ENCODE measurements around the gene SPANXN4. TPM values are rescaled to one million over a fixed set of nuclear protein-coding genes. Genes with fewer than 3 reads are reported as not detected.

Gene SPANXN4
- total RNA-seq, 1 experiment from 2014 or later = not detected

DNA sequence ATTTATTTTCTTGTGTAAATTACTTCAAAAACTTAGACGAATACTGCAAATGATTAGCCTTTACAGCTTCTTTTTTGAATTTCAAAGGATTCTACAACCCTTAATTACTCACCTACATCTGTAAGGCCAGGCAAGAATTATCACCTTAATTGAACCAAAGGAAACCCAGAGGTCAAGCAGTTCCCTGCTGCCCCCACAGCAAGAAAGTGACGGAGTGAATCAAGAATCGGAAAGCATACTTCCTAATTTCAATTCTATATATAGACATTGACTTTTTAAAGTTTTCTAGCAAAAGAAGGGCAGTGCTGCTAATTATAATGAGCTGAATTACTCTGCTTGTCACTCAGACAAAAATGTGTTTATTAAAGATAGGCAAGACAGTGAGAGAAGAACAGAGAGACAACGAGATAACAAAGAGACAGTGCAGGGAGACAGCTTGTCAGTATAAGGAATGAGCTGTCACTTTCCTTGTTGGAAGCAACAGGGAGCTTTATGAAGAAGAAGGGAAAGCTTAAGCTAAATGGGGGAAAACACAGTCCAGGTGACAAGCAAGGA is 47.5 kb upstream of the SPANXN4 start:
- H2BK12ac ChIP-seq (ENCODE audit: insufficient read length, low read depth, low read length) = no peak overlapping the region
- H3K27ac Mint-ChIP-seq = no peak overlapping the region
- no peaks in the 10 kb centered on the region for H3K27me3 ChIP-seq (ENCODE audit: insufficient read depth, low read length)
- H3K9me3 ChIP-seq (ENCODE audit: control insufficient read depth, low read depth, low read length) = no peaks in the 10 kb centered on the region
- no peak overlapping the region for H3K4me2 ChIP-seq (ENCODE audit: insufficient read depth, insufficient read length, low read length)
- H3K79me1 ChIP-seq (ENCODE audit: insufficient read depth, low read depth, low read length, poor library complexity, severe bottlenecking) = no peaks in the 10 kb centered on the region
- H3K56ac ChIP-seq (ENCODE audit: insufficient read length, low read depth, low read length) = no peak overlapping the region
- no peak overlapping the region for H3T11ph ChIP-seq (ENCODE audit: low read length)
- no peak overlapping the region for H2BK5ac ChIP-seq (ENCODE audit: insufficient read length, low read length)
- no peak overlapping the region for H3K4me3 Mint-ChIP-seq
- no peak overlapping the region for H4K91ac ChIP-seq (ENCODE audit: insufficient read length, low read depth, low read length)
- no peaks in the 10 kb centered on the region for H3K79me2 ChIP-seq (ENCODE audit: insufficient read depth, low read length)
- H3K4ac ChIP-seq (ENCODE audit: low read depth, low read length) = no peak overlapping the region
- H2BK20ac ChIP-seq (ENCODE audit: low read depth, low read length, poor library complexity, severe bottlenecking) = no peak overlapping the region
- no peak overlapping the region for H2BK120ac ChIP-seq (ENCODE audit: low read depth, low read length, poor library complexity, severe bottlenecking)
- no peak overlapping the region for H3K14ac ChIP-seq (ENCODE audit: insufficient read depth, low read length)
- H3K4me1 ChIP-seq (ENCODE audit: insufficient read depth, low read length) = no peaks in the 10 kb centered on the region
- no peaks in the 10 kb centered on the region for H3K4me1 Mint-ChIP-seq
- WGBS (ENCODE audit: extremely low coverage, insufficient read length, low lambda C conversion rate) = no CpG with 5 or more reads among the region's 4 CpGs
- H3K18ac ChIP-seq (ENCODE audit: insufficient read length, low read depth, low read length) = no peak overlapping the region
- TF ChIP-seq, protein P1, sequence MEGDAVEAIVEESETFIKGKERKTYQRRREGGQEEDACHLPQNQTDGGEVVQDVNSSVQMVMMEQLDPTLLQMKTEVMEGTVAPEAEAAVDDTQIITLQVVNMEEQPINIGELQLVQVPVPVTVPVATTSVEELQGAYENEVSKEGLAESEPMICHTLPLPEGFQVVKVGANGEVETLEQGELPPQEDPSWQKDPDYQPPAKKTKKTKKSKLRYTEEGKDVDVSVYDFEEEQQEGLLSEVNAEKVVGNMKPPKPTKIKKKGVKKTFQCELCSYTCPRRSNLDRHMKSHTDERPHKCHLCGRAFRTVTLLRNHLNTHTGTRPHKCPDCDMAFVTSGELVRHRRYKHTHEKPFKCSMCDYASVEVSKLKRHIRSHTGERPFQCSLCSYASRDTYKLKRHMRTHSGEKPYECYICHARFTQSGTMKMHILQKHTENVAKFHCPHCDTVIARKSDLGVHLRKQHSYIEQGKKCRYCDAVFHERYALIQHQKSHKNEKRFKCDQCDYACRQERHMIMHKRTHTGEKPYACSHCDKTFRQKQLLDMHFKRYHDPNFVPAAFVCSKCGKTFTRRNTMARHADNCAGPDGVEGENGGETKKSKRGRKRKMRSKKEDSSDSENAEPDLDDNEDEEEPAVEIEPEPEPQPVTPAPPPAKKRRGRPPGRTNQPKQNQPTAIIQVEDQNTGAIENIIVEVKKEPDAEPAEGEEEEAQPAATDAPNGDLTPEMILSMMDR (conservative IDR thresholded peaks at IDR 0.05) = no peak
- no peak overlapping the region for H3K9ac ChIP-seq (ENCODE audit: extremely low read depth, insufficient read length, low read length)
- no peak overlapping the region for H3K23ac ChIP-seq (ENCODE audit: insufficient read length, low read depth, low read length)
- no peaks in the 10 kb centered on the region for H3K23me2 ChIP-seq (ENCODE audit: insufficient read length, low read depth, low read length, poor library complexity, severe bottlenecking)
- H3K9me3 Mint-ChIP-seq = peaks cover 72 to 73% of the 10 kb centered on the region in 2 experiments
- H2BK15ac ChIP-seq (ENCODE audit: low read depth, low read length) = no peak overlapping the region
- no peak overlapping the region for H2AK5ac ChIP-seq (ENCODE audit: insufficient read length, low read length)
- H3K36me3 Mint-ChIP-seq (ENCODE audit: insufficient read depth in 1 of 3, low read depth in 3 of 3) = peaks cover 0 to 6% (median 4%) of the 10 kb centered on the region in 3 experiments; a peak in 5 of 7 replicates
- no peak overlapping the region for H2AFZ ChIP-seq (ENCODE audit: low read length)
- no peaks in the 10 kb centered on the region for H4K20me1 ChIP-seq (ENCODE audit: control insufficient read depth, insufficient read depth, insufficient read length)
- DNase-seq = no peak
- no peak overlapping the region for H4K8ac ChIP-seq (replicated peaks; ENCODE audit: insufficient read length, low read depth, low read length)
- no peak overlapping the region for H4K5ac ChIP-seq (ENCODE audit: insufficient read length, low read depth, low read length)
- no peak overlapping the region for H3K27ac ChIP-seq (ENCODE audit: insufficient read length, low read depth, low read length)
- no peaks in the 10 kb centered on the region for H3K27me3 Mint-ChIP-seq (ENCODE audit: low read depth)
